DND-41 (cell line): Measurements from ENCODE around the gene ZMYM4.

Experiments
- EZH2 ChIP-seq: IDR thresholded peaks from 3 replicates; pipeline ENCODE4 v1.6.1; 2012; ENCODE audit warnings: borderline replicate concordance, low read depth, mild to moderate bottlenecking, moderate library complexity, low read length, inconsistent platforms; ENCODE audit not compliant: severe bottlenecking
- TF ChIP-seq, protein P1 (sequence below): IDR thresholded peaks from 2 replicates; pipeline ENCODE4 v1.5.1; 2012; ENCODE audit warnings: borderline replicate concordance, low read length, moderate library complexity, mild to moderate bottlenecking; ENCODE audit not compliant: poor library complexity, severe bottlenecking; ENCODE audit errors: extremely low read depth

DNA sequence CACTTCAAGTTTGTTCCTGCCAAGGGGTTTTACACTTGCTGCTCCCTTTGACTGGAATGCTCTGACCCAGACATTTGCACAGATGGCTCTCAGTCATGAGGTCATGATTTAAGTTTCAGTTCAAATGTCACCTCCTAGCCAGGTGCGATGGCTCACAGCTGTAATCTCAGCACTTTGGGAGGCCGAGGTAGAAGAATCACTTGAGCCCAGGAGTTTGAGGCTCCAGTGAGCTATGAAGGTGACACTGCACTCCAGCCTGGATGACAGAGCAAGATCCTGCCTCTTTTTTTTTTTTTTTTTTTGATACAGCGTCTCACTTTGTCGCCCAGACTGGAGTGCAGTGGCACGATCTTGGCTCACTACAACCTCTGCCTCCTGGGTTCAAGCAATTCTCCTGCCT lies 4.5 kb upstream of the ZMYM4 start:
- TF ChIP-seq, protein P1, sequence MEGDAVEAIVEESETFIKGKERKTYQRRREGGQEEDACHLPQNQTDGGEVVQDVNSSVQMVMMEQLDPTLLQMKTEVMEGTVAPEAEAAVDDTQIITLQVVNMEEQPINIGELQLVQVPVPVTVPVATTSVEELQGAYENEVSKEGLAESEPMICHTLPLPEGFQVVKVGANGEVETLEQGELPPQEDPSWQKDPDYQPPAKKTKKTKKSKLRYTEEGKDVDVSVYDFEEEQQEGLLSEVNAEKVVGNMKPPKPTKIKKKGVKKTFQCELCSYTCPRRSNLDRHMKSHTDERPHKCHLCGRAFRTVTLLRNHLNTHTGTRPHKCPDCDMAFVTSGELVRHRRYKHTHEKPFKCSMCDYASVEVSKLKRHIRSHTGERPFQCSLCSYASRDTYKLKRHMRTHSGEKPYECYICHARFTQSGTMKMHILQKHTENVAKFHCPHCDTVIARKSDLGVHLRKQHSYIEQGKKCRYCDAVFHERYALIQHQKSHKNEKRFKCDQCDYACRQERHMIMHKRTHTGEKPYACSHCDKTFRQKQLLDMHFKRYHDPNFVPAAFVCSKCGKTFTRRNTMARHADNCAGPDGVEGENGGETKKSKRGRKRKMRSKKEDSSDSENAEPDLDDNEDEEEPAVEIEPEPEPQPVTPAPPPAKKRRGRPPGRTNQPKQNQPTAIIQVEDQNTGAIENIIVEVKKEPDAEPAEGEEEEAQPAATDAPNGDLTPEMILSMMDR = no peak
- no peak for TF ChIP-seq EZH2
